ENCODE results near the gene TSPAN17.

Gene TSPAN17

DNA sequence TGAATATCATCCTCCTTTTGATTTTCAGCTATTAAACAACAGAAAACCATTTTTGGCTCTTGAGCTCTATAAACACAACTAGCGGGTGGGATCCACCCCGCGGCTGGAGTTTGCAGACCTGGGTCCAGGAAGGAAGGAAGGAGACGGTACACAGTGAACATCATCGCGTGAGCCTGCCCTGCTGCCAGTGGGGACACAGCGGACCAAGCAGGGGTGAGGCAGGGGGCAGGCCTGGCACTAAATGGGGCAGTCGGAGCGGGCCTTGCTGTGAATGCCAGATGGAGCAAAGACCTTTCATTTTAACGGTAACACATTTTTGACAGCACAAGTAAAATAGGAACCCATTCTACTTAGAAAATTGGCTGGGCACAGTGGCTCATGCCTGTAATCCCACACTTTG lies 14.4 kb downstream of the TSPAN17 start:
- no peak for DNase-seq

DNA sequence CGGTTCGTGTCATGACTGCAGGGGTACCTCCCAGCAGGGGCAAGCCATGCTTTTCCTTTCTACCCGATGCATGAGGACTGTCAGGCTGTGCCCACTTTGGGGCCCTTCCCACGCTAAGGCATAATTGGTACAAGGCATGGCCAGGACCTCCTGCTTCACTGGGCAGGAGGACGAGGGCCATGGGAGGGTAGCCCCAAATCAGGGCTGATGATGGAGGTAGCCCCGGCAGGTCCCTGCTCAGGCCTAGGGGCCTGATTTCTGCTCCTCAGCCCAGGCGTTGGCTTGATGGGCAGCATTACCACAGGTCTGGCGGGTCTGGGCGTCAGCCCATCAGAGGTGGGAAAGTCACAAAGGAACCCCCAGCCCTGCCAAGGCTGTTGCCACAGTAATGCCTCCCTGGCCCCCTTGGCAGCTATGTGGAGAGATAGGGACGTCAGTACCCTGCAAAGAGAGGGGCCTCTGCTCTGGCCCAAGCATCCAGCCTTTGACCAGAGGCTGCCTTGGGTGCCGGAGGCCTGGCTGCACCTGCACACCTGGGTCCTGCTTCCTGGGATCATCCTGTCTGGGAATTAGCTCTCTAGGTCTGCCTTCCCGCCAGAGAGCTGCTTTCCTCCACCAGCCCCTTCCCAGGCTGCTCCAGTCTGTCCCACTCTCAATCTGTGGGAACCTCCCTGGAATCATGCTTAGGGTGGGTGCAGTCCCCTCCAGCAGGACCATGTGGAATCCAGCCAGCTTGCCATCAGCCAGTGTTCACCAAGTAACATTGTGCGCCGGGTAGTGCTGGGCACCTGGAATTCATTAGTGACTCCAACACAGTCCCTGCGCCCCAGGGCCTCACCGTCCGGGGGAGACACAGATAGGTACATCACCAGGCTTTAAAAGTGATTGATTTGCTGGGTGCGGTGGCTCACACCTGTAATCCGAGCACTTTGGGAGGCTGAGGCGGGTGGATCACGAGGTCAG lies 15.4 kb downstream of the TSPAN17 start:
- DNase-seq, result no peak

DNA sequence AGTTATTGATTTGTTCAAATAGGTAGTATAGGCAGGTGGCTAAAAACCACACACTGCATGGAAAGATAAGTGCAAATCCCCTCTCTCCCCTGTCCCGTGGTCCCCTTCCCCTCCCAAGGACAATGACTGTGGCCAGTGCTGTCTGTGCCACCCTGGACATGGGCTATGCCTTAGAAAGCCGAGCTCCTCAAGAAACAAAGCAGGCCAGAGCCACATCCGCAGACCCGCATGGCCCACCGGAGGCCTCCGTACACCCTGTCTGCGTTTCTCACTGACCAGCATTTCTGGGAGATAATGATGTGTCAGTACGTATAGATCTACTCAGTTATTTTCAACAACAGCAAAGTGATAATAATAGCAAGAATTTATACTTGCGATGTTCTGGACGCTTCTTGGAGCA lies 16.3 kb downstream of the TSPAN17 start:
- no peak for DNase-seq

DNA sequence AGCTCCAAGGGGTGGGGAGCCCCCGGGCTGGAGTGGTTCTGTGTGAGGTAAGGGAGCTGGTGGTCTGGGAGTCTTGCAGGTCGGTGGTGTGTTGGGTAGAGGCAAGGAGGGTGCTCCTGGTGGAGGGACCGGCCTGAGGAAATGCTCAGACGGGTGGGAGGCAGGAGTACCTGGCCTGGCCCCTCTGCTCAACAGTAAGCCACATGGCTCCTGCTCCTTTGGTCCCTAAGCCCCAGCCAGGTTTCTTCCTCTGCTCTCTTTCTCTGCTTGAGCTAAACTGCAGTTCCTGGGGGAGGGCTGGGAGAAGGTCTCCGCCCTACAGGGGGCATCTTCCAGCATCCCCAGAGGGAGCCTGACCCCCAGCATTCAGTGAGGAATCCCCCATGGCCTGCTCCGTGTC lies 17.2 kb downstream of the TSPAN17 start:
- DNase-seq, result no peak

DNA sequence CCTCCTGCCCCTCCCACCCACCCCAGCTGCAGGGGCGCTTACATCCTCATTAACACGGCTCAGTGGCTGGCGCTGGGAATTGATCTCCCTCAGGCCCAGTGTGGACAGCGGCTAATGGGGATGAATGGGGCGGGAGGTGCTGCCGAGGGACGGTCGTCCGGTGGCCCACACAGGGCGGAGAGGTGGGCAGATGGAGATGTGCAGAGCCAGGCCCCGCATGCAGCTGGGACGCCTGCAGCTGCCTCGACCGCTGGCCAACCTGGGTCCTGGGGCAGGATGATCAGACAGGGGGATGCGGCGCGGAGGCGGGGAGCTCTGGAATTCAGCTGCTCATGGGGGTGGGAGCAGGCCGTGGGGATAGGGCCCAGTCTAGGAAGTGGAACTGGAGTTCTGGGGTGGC lies 17.6 kb downstream of the TSPAN17 start:
- no peak for DNase-seq

GRCh38 chr5:176665517-176665916 lies 18.2 kb downstream of the TSPAN17 start:
- DNase-seq, result no peak

DNA sequence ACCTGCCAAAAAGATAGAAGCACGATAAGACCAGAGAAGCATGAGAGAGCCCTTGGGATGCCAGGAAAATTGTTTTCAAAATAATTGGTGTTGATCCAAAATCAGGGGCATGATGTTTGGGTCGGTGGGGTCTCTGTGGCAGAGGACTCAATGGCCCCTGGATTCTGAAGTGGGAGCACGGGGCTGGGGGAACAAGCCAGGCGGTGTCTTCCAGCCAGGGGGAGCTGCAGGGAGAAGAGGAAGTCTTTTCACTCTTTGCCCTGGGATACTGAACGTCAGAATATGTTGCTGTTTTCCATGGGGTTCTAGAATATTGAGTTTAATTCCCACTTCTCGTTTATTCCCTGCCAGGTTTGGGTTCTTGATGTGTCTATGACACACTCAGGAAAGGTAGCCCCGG lies 20.4 kb downstream of the TSPAN17 start:
- DNase-seq, result no peak

GRCh38 chr5:176670449-176670848 lies 23.2 kb downstream of the TSPAN17 start:
- DNase-seq, result no peak

- DNase-seq, result no peak
Measured at GRCh38 chr5:176671399-176671798, 24.1 kb downstream of the TSPAN17 start.

- no peak for DNase-seq
Measured at GRCh38 chr5:176671890-176672747, 24.8 kb downstream of the TSPAN17 start.

DNA sequence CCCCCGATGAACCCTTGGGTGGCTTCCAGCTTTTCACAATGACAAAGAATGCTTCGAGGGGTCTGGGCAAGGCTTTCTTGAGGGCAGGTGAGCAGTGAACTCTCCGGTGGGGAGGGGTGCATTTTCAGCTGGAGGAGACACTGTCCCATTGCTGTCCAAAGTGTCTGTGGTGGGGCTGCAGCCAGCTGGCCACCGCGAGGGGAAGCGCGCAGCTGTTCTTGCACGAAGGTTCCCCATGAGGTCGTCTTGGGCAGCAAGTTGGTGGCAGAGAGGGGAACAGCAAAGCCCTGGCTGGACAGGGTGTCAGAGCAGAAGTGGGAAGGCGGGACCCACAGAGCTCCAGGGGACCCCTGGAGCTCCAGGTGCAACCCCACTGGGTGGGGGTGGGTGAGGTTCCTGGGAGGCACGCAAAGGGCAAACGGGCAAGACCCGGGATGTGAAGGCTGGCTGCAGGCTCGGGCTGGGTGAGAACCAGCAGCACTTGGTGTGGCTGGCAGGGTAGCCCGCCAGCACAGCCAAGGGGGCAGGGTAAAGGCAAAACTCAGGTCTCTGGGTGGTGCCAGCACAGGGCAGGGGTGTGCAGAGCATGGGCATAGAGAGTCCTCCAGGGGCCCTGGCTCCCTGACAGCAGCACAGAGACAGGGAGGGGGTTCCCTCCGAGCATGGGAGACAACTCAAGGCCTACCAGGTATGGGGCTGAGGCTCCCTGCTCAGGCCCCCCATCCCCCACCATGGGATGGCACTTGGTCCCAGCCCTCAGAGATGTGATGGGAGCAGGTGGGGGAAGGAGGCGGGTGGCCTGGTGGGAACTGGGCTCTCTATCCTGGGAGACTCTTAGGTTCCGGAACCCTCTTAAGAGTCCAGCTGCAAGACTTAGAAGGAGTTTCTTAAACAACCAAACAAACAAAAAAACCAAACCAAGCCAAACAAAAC lies 26.6 kb downstream of the TSPAN17 start:
- DNase-seq, result no peak

- no peak for DNase-seq
Measured at GRCh38 chr5:176674799-176675198, 27.5 kb downstream of the TSPAN17 start.

GRCh38 chr5:176675676-176676360 lies 28.5 kb downstream of the TSPAN17 start:
- no peak for DNase-seq

DNA sequence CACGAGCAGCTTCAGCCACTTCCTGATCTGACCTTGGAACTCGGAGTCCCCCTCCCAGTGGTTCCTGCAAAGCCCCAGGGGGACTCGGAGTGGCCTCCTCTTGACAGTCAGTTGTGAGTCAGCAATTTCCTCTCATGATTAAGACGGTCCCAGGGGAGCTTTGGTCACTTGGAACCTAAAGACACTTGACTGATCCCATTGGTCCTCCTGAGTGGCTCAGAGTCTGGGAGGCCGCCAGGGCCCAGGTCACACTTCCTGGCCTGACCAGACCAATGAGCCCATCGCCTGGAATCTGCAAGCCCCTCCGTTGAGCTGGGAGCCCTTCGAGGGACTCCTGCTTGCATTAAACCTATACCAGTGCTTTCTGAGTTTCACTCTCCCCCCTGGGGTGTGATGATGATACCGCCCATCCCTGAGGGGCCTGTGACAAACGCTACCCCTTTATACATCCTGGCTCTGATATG lies 29.1 kb downstream of the TSPAN17 start:
- no peak for DNase-seq

- DNase-seq, result no peak
Measured at GRCh38 chr5:176677209-176677939, 30.1 kb downstream of the TSPAN17 start.

DNA sequence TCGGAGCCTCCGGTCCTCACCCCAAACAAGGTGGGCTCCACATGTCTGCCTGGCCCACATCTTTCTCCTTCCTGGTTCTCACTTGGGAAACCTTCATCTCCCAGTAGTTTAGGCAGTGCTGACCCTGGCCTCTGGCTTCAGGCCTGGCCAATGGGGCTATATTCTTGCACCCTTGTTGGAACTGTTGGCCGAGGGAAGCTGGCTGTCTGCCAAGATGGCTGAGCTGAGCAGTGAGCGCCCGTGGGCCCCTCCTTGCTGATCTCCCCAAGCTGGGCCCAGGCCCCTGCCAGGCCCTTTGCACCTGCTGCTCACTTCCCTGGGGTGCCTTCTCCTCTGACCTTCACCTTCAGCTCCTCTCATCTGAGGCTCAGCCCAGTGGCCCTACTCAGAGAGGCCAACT lies 31.3 kb downstream of the TSPAN17 start:
- DNase-seq, result no peak

DNA sequence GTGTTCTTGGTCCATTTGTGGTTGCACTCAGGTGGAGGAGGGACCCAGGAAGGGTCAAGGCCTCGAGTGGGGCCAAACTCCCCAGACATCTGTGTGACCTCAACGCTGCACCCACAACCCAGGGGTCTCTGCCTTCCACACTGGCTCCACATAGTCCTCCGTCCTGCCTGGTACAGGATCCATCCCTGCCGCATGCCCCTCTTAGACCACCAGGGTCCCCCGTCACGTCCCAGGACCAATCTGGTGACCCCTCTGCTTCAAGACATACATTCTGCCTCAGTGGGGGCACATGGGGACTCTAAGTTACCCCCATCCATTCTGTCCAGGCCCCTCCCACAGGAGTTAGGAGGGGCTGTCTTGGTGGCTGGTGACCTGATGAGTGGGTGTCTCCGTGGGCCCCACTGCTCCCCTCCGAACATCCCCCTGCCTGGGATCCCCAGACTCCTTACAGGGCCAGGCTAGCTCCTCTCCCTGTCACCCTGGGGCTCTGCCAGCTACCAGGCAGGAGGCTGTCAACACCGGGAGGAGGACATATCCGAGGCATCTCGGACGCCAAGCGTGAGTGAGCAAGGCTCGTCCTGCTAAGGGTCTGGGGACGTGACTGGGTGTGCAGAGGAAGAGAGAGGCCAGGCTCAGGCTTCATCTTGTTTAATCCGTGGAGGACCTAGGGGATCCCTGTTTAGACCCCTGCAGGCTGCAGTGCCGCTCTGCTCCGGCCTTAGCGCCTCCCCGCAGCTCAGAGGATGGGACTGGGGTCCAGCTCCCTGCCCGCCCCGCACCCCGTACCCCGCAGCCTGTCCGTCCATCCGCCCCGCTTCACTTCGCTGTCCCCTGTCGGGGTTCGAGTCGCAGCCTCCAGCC lies 32.3 kb downstream of the TSPAN17 start:
- no peak for DNase-seq

DNA sequence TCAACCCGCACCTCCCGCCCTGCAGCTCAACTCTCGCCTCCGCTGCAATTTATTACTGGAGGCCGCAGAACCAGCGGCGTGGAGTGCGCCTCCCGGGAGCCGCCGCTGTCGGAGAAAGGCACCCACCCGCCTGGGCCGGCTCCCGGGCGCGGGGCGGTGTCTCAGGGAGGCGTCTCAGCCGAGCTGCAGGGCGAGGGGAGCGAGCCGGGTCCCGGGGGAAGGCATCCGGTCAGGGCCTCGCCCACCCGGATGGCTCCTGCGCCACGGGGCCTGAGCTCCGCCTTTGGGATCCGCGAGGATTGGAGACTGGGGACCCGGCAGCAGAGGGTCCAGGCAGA lies 32.9 kb downstream of the TSPAN17 start:
- no peak for DNase-seq

DNA sequence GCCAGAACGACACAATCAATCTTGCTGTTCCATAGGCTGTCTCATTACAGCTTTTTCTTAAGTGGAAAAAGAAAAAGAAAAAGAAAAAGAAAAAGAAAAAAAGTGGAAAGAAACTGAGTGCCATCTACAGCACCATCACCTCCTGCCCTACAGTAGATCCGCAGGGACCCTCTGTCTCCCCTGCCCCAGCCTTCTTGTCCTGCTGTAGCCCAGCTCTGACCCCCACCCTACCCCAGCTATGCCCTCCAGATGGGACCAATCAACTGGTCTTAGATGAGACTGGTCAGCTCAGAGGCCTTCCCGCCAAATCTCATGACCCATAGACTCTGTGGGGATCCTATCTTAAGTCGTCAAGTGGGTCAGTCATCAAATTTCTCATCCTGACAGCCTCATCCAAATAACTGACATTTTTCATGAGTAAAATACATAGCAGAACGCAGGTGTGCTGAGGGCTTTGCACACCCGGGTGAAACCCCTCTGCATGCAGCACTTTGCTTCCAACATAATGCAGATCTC lies 34.8 kb downstream of the TSPAN17 start:
- no peak for DNase-seq

GRCh38 chr5:176685010-176685409 lies 37.7 kb downstream of the TSPAN17 start:
- no peak for DNase-seq

All from CD4-positive, alpha-beta T cell treated with Interleukin-15 for 1 hour (primary cell).